Measurements from ENCODE around the gene FRMD4A.
A peak's percentile ranks its signal among the peaks of the same experiment; 100 is the strongest.

Gene FRMD4A

GRCh38 chr10:13684806-13685482, 645.8 kb downstream of the FRMD4A start:
- no peak for DNase-seq

GRCh38 chr10:13684252-13684791, 646.4 kb downstream of the FRMD4A start:
- no peak for DNase-seq

GRCh38 chr10:13683017-13683416, 647.7 kb downstream of the FRMD4A start:
- DNase-seq = no peak

- DNase-seq = no peak
Measured at GRCh38 chr10:13681960-13682359, 648.8 kb downstream of the FRMD4A start.

GRCh38 chr10:13681528-13681927, 649.2 kb downstream of the FRMD4A start:
- no peak for DNase-seq

GRCh38 chr10:13681095-13681494, 649.6 kb downstream of the FRMD4A start:
- DNase-seq = peak; percentile 38 to 77

- no peak for DNase-seq
Measured at GRCh38 chr10:13678101-13678843, 652.5 kb downstream of the FRMD4A start.

GRCh38 chr10:13674645-13675588, 655.8 kb downstream of the FRMD4A start:
- no peak for DNase-seq

GRCh38 chr10:13673156-13673555, 657.6 kb downstream of the FRMD4A start:
- no peak for DNase-seq

- DNase-seq = no peak
Measured at GRCh38 chr10:13672548-13672947, 658.2 kb downstream of the FRMD4A start.

- no peak for DNase-seq
Measured at GRCh38 chr10:13671904-13672303, 658.8 kb downstream of the FRMD4A start.

GRCh38 chr10:13670311-13670710, 660.4 kb downstream of the FRMD4A start:
- no peak for DNase-seq

- DNase-seq = no peak
Measured at GRCh38 chr10:13669901-13670300, 660.8 kb downstream of the FRMD4A start.

GRCh38 chr10:13669182-13669855, 661.4 kb downstream of the FRMD4A start:
- no peak for DNase-seq

GRCh38 chr10:13668126-13668525, 662.6 kb downstream of the FRMD4A start:
- no peak for DNase-seq

GRCh38 chr10:13665516-13666262, 665.0 kb downstream of the FRMD4A start:
- DNase-seq = no peak

GRCh38 chr10:13661256-13661655, 669.5 kb downstream of the FRMD4A start:
- DNase-seq = no peak

- DNase-seq = no peak
Measured at GRCh38 chr10:13660551-13660920, 670.2 kb downstream of the FRMD4A start.

- DNase-seq = peak; percentile 13 to 29
Measured at GRCh38 chr10:13659887-13660550, 670.7 kb downstream of the FRMD4A start.

GRCh38 chr10:13658871-13659685, 671.6 kb downstream of the FRMD4A start:
- no peak for DNase-seq

Data from NCI-H2081 (cell line).